Endodermal cell (in vitro differentiated cells): ENCODE data around the gene SCFD1. TPM values are rescaled to one million over a fixed set of nuclear protein-coding genes. Genes with fewer than 3 reads are reported as not detected.

Source experiments
- DNase-seq: peaks from one replicate; pipeline ENCODE4 v3.0.0-alpha.2; 2017
- H3K27ac ChIP-seq: 2 replicates; pipeline ENCODE4 v1.5.1; 2013; ENCODE audit warnings: mild to moderate bottlenecking, low read depth, low read length, moderate library complexity
- H3K27me3 ChIP-seq: 2 replicates; pipeline ENCODE4 v1.6.1; 2013; ENCODE audit warnings: mild to moderate bottlenecking, low read length, moderate library complexity; ENCODE audit not compliant: insufficient read depth, control insufficient read depth, poor library complexity, severe bottlenecking
- H3K36me3 ChIP-seq: 2 replicates; pipeline ENCODE4 v1.7.0; 2013; ENCODE audit warnings: mild to moderate bottlenecking, low read length, moderate library complexity; ENCODE audit not compliant: control insufficient read depth, insufficient read depth
- H3K4me1 ChIP-seq: one replicate; pipeline ENCODE4 v1.7.0; 2013; ENCODE audit warnings: low read length; ENCODE audit not compliant: control insufficient read depth, insufficient read depth
- H3K4me3 ChIP-seq: 2 replicates; pipeline ENCODE4 v1.5.1; 2013; ENCODE audit warnings: mild to moderate bottlenecking, low read length, moderate library complexity
- H3K9ac ChIP-seq: 2 replicates; pipeline ENCODE4 v1.6.1; 2013; ENCODE audit warnings: mild to moderate bottlenecking, low read length, moderate library complexity; ENCODE audit not compliant: poor library complexity, severe bottlenecking; ENCODE audit errors: extremely low read depth
- H3K9me3 ChIP-seq: 2 replicates; pipeline ENCODE4 v1.6.1; 2013; ENCODE audit warnings: mild to moderate bottlenecking, low read length, moderate library complexity; ENCODE audit not compliant: control insufficient read depth
- H3K27ac Mint-ChIP-seq: 2 replicates; pipeline ENCODE4 v1.8.0; 2020; ENCODE audit warnings: mixed read lengths
- H3K27me3 Mint-ChIP-seq: 2 replicates; pipeline ENCODE4 v1.8.0; 2021; ENCODE audit warnings: mild to moderate bottlenecking, mixed read lengths; ENCODE audit not compliant: insufficient read depth
- H3K36me3 Mint-ChIP-seq: 2 replicates; pipeline ENCODE4 v1.8.0; 2020; ENCODE audit warnings: low read depth, mixed read lengths
- H3K4me1 Mint-ChIP-seq: 2 replicates; pipeline ENCODE4 v1.8.0; 2020; ENCODE audit warnings: mixed read lengths
- H3K4me3 Mint-ChIP-seq: 2 replicates; pipeline ENCODE4 v1.8.0; 2020; ENCODE audit warnings: mild to moderate bottlenecking, moderate library complexity, mixed read lengths
- H3K9me3 Mint-ChIP-seq: 2 replicates; pipeline ENCODE4 v1.8.0; 2020; ENCODE audit warnings: mild to moderate bottlenecking, mixed read lengths
- CTCF ChIP-seq: fragments of 200-600 bp; sonication (generic); conservative IDR thresholded peaks from 2 replicates; pipeline ENCODE4 v1.5.0; 2021; ENCODE audit warnings: antibody characterized with exemption, mild to moderate bottlenecking
- WGBS, 2 experiments: methylation state at CpG; one replicate each; pipeline versions ENCODE4 v1.1.5 to v1.1.7; 2013; ENCODE audit warnings: missing lambda C conversion rate in 2 of 2, mixed read lengths in 1 of 2; ENCODE audit not compliant: insufficient coverage in 1 of 2, insufficient read length in 1 of 2; 5-methylcytosine and 5-hydroxymethylcytosine counted together
- long read RNA-seq, 4 experiments: library from polyadenylated mRNA in 2 of 4; library from RNA in 1 of 4; library from capped mRNA in 1 of 4; stranded (forward) in 3 of 4; unstranded in 1 of 4; transcript quantifications; one replicate each; pipeline ENCODE4 v2.0.0, GENCODE V29; 2020 to 2021; ENCODE audit warnings: inconsistent platforms in 1 of 4
- polyA plus RNA-seq, 2 experiments: library from polyadenylated mRNA; stranded (reverse); fragments of 50-300 nt; gene quantifications; one replicate each; pipeline ENCODE4 v1.2.3, GENCODE V29; 2013
- total RNA-seq, 2 donors: library from RNA; stranded (reverse); fragmentation: NEBNext Ultra II Directional in 1 of 2; extraction: Animal tissue kit (Norgen Biotek cat#: 25700) in 1 of 2; gene quantifications; 2 replicates in 1 of 2; 3 replicates in 1 of 2; pipeline ENCODE4 v1.2.1, GENCODE V29; 2021

Gene SCFD1
- total RNA-seq = 10 to 100 TPM; 82.4 to 98.4 TPM
- polyA plus RNA-seq (2013, experiment 1 of 2) = 54.8 TPM
- 53.3 TPM for polyA plus RNA-seq (2013, experiment 2 of 2)
- long read RNA-seq, experiment 1, transcript SCFD1-203 (25 exons, 2,359 nt) = major isoform, 14 of 45 reads
- long read RNA-seq, experiment 1, partial matches to known transcripts = 17 of 45 reads
- long read RNA-seq, experiment 1, other reads (novel, unspliced or antisense) = 13 of 45 reads
- long read RNA-seq, experiment 2, transcript SCFD1-203 (25 exons, 2,359 nt) = major isoform, 62 of 121 reads
- long read RNA-seq, experiment 2, partial matches to known transcripts = 12 of 121 reads
- long read RNA-seq, experiment 2, other reads (novel, unspliced or antisense) = 39 of 121 reads
- long read RNA-seq, experiment 3, transcript SCFD1-207 (24 exons, 2,058 nt) = minor isoform, 15 of 185 reads
- long read RNA-seq, experiment 3, transcript SCFD1-203 (25 exons, 2,359 nt) = major isoform, 120 of 185 reads
- long read RNA-seq, experiment 3, partial matches to known transcripts = 23 of 185 reads
- long read RNA-seq, experiment 3, other reads (novel, unspliced or antisense) = 27 of 185 reads
- long read RNA-seq, experiment 4, transcript SCFD1-207 (24 exons, 2,058 nt) = minor isoform, 13 of 181 reads
- long read RNA-seq, experiment 4, transcript SCFD1-203 (25 exons, 2,359 nt) = major isoform, 112 of 181 reads
- long read RNA-seq, experiment 4, partial matches to known transcripts = 17 of 181 reads
- long read RNA-seq, experiment 4, other reads (novel, unspliced or antisense) = 39 of 181 reads

GRCh38 chr14:30621940-30622830 is at the start of gene SCFD1:
Gene SCFD1 (plus strand): TSS chr14:30622319. CDS start chr14:30622339, 20 bp downstream.
- H3K36me3 ChIP-seq = peaks cover 21% of the 10 kb centered on the region
- H3K27me3 Mint-ChIP-seq = no peaks in the 10 kb centered on the region
- H3K4me1 Mint-ChIP-seq = peaks cover 16% of the 10 kb centered on the region
- peak within 1 kb of the TSS; percentile 92 for H3K4me3 Mint-ChIP-seq
- no peaks in the 10 kb centered on the region for H3K27me3 ChIP-seq
- peaks cover 4% of the 10 kb centered on the region for H3K36me3 Mint-ChIP-seq
- H3K4me1 ChIP-seq = no peaks in the 10 kb centered on the region
- DNase-seq = peak; percentile 98
- 0% methylated on average over 14 to 35 of the region's 35 CpGs for WGBS, 2 experiments
- no peak for TF ChIP-seq CTCF
- no peaks in the 10 kb centered on the region for H3K9me3 ChIP-seq
- peak within 1 kb of the TSS; percentile 92 for H3K4me3 ChIP-seq
- peak within 1 kb of the TSS; percentile 99 for H3K27ac Mint-ChIP-seq
- H3K27ac ChIP-seq = peak within 1 kb of the TSS; percentile 95
- no peaks in the 10 kb centered on the region for H3K9me3 Mint-ChIP-seq
- H3K9ac ChIP-seq = peak within 1 kb of the TSS; percentile 97

- Histone ChIP-seq H3K9ac (no peak overlapping the region), H3K4me1 (peaks cover 3% of the 10 kb centered on the region), H3K4me3 (no peak overlapping the region), H3K27ac (no peak overlapping the region), H3K27me3 (no peaks in the 10 kb centered on the region), H3K9me3 (no peaks in the 10 kb centered on the region), H3K36me3 (no peaks in the 10 kb centered on the region)
- Mint-ChIP-seq H3K4me3 (no peak overlapping the region), H3K4me1 (peaks cover 78% of the 10 kb centered on the region), H3K9me3 (no peaks in the 10 kb centered on the region), H3K36me3 (no peaks in the 10 kb centered on the region), H3K27me3 (no peaks in the 10 kb centered on the region), H3K27ac (no peak overlapping the region)
- DNase-seq = no peak
- no peak for TF ChIP-seq CTCF
- WGBS, 2 experiments = no CpG with 5 or more reads among the region's 1 CpG
Observed at GRCh38 chr14:30572771-30573170, 49.3 kb upstream of the SCFD1 start.

GRCh38 chr14:30573226-30573814 is 48.8 kb upstream of the SCFD1 start:
- TF ChIP-seq CTCF = no peak
- peaks cover 7% of the 10 kb centered on the region for H3K4me1 ChIP-seq
- Mint-ChIP-seq H3K4me1 (peaks cover 80% of the 10 kb centered on the region), H3K27me3 (no peaks in the 10 kb centered on the region), H3K4me3 (no peak overlapping the region), H3K36me3 (no peaks in the 10 kb centered on the region), H3K9me3 (no peaks in the 10 kb centered on the region), H3K27ac (no peak overlapping the region)
- 91 to 95% methylated on average over 5 of the region's 5 CpGs for WGBS, 2 experiments
- no peak for DNase-seq
- no peak overlapping the region for H3K27ac ChIP-seq
- no peak overlapping the region for H3K9ac ChIP-seq
- H3K9me3 ChIP-seq = no peaks in the 10 kb centered on the region
- no peaks in the 10 kb centered on the region for H3K27me3 ChIP-seq
- no peak overlapping the region for H3K4me3 ChIP-seq
- no peaks in the 10 kb centered on the region for H3K36me3 ChIP-seq
